HL-60 (cell line): ENCODE data around the gene POC1B.

Experiments used
- DNase-seq, 2 experiments: peaks; one replicate each; pipeline ENCODE4 v3.0.0-alpha.2; 2010 to 2020; ENCODE audit warnings: low read depth in 1 of 2, low spot score in 1 of 2
- H3K27ac ChIP-seq: fragments of 250-450 bp; sonication (Bioruptor Pico); replicated peaks from 2 replicates; pipeline ENCODE4 v1.5.1; 2020; ENCODE audit warnings: mild to moderate bottlenecking, moderate library complexity
- H3K27me3 ChIP-seq: fragments of 250-450 bp; sonication (Bioruptor Pico); 2 replicates; pipeline ENCODE4 v1.5.1; 2021; ENCODE audit warnings: mild to moderate bottlenecking, moderate library complexity; ENCODE audit not compliant: insufficient read depth, poor library complexity, severe bottlenecking
- H3K4me3 ChIP-seq: replicated peaks from 2 replicates; pipeline ENCODE4 v1.5.1; 2011; ENCODE audit warnings: mild to moderate bottlenecking, control low read depth, low read length; ENCODE audit not compliant: insufficient read depth
- CTCF ChIP-seq: IDR thresholded peaks from one replicate; pipeline ENCODE4 v1.5.1; 2011; ENCODE audit warnings: low read length, control low read depth, inconsistent platforms; ENCODE audit not compliant: insufficient read depth
- GABPA ChIP-seq: IDR thresholded peaks from 2 replicates; pipeline ENCODE4 v1.6.1; 2012; ENCODE audit warnings: low read depth
- POLR2AphosphoS5 ChIP-seq: IDR thresholded peaks from 2 replicates; pipeline ENCODE4 v1.6.1; 2012; ENCODE audit warnings: low read depth
- REST ChIP-seq: IDR thresholded peaks from 2 replicates; pipeline ENCODE4 v1.6.1; 2012; ENCODE audit warnings: low read depth; ENCODE audit not compliant: insufficient replicate concordance
- SPI1 ChIP-seq: IDR thresholded peaks from 2 replicates; pipeline ENCODE4 v1.6.1; 2012; ENCODE audit warnings: low read depth, mild to moderate bottlenecking, borderline replicate concordance

The POC1B gene

DNA sequence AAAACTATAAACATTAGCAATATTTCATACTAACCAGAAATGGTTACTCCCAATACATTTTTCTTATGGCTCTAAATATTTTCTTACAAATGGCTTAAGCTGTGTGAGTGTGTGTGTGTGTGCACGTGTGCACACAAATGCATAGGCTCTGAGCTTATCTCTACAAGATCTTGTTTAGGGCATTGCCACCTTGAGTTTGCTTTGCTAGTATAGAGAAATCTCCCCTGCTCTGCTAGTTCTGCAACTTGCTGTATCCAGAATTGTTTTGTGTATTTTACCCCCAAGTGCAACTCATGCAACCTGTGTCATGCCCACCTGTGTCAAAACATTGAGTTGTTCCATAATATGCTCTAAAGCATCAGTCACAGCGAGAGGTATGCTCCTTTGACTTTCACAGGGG is 101.0 kb downstream of the POC1B start:
- TF ChIP-seq REST = no peak
- no peak for TF ChIP-seq POLR2AphosphoS5
- TF ChIP-seq SPI1 = no peak
- no peak for TF ChIP-seq GABPA
- no peak for TF ChIP-seq CTCF
- peak in 1 of 2 experiments; percentile 7 for DNase-seq
- no peak overlapping the region for H3K4me3 ChIP-seq
- H3K27ac ChIP-seq = peak overlapping the region; percentile 42
- H3K27me3 ChIP-seq = no peaks in the 10 kb centered on the region

GRCh38 chr12:89424389-89424788 is 101.5 kb downstream of the POC1B start:
- peak overlapping the region; percentile 42 for H3K27ac ChIP-seq
- peak; percentile 9 to 14 for DNase-seq
- TF ChIP-seq SPI1 (peak; percentile 90), CTCF (no peak)

DNA sequence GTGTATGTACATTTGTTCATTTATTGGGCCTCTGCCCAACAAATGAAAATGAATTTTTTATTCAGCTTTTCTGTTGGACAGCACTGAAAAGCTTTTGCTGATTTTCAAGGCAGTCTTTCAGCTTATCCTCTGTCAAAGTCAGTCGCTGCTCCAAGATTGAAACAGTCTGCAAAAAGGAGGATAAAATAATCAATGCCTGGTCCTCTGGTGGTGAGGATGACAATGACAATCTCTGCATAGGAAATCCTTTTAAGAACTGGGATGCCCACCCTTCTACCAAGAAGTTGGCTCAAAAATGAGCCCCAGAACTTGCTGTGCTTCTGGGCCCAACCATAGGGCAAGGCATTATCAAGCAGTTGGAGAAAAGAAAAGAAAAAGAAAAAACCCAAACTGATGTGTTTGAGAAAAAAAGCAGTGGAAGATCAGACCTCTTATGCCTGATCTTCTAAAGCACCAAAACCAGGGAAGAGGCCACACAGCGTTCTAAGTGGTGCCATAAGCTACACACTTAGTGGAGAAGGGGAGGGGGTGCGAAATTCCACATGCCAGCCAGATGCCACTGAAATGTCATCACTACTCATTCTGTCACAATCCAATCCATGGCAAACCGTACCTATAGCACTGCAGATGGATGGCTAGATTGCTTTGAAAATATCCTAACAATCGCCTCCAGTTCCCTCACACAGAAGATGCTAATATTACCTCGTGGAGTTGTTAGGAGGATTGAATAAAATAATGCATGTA is 104.6 kb downstream of the POC1B start:
- no peak for DNase-seq
- Histone ChIP-seq H3K27ac (no peak overlapping the region), H3K27me3 (no peaks in the 10 kb centered on the region), H3K4me3 (no peak overlapping the region)
- no peak for TF ChIP-seq SPI1
- TF ChIP-seq POLR2AphosphoS5 = no peak
- TF ChIP-seq CTCF = no peak
- TF ChIP-seq REST = no peak
- TF ChIP-seq GABPA = no peak

More at GRCh38 chr12:89424389-89424788, 101.5 kb downstream of the POC1B start:
- Histone ChIP-seq H3K4me3 (no peak overlapping the region), H3K27me3 (no peaks in the 10 kb centered on the region)
